GM12801 (cell line): ENCODE results near the gene CBLB.

Experiments used
- TF ChIP-seq, protein P1 (sequence below): IDR thresholded peaks from one replicate; pipeline ENCODE4 v1.5.1; 2011; ENCODE audit warnings: control low read depth; ENCODE audit not compliant: insufficient read length; ENCODE audit errors: extremely low read depth

The CBLB gene

DNA sequence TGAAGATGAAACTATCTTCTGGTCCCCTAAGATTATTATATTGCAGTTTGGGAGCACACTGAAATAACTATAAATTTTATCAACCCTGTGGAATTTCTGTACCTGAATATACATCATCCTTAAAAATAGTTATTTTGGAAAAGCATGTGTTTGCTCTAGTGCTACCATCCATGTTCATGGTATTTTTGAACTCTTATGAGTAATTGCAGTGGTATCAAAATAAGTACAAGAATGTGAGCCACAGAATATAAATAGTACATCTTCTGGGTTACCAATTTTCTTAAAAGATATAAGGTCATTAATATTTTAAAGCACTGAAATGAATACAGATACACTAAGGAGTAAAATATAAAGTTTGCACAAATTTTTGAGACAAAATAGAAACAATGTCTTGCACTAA, 206.5 kb downstream of the CBLB start:
- TF ChIP-seq, protein P1, sequence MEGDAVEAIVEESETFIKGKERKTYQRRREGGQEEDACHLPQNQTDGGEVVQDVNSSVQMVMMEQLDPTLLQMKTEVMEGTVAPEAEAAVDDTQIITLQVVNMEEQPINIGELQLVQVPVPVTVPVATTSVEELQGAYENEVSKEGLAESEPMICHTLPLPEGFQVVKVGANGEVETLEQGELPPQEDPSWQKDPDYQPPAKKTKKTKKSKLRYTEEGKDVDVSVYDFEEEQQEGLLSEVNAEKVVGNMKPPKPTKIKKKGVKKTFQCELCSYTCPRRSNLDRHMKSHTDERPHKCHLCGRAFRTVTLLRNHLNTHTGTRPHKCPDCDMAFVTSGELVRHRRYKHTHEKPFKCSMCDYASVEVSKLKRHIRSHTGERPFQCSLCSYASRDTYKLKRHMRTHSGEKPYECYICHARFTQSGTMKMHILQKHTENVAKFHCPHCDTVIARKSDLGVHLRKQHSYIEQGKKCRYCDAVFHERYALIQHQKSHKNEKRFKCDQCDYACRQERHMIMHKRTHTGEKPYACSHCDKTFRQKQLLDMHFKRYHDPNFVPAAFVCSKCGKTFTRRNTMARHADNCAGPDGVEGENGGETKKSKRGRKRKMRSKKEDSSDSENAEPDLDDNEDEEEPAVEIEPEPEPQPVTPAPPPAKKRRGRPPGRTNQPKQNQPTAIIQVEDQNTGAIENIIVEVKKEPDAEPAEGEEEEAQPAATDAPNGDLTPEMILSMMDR: no peak

DNA sequence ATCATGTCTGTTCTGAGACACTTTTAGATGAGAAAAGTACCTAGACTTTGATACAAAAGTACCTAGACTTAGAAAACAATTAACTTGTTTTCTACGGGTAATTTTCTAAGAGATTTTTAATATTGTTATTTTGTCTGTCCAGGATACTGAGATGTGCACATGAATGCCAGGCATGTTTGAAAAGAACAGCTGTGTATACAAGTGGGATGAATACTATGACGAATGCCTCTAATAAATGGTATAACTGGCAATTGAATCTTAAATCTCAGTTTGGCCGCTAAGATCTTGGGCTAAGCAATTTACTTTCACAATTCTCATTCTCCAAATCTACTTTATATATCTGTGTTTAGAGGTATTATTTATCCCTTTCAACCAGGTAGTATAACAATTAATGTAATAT, 207.4 kb downstream of the CBLB start:
- TF ChIP-seq, protein P1: no peak

DNA sequence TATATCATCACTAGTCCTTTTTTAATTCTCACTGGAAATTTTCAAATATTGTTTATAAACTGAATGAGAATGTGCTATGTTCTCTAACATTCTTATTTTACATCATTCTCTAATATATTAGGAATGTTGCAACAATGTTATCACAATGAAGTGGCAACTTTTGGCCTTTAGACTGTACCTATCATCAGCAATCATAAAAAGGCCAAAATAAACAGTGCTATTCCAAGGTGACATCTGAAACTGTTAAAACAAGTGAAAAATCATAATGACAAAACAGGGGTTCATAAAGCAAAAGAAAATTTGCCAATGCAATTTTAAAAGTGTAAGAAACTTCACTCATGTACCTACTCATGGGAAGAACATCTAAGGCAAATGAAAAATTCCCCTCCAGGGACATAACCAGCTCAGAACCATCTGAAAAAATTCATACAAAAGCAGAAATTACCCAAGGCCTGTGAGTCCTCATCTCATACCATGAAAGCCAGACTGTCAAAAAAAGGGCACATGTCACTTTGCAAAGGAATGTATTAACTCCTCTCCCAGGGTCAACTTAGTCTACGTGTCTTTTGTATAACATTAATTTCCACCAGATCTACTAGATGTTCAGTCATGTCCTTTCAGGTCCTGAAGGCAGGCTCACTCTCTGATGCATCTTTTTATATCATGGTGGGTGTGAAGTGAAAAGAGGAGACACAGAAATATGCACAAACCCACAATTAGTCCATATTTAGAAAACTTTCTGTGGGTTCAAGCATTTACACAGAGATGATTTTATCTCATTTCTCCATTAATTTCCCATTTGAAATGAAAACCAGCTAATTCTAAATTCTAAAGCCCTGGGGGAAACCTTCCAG, 211.9 kb downstream of the CBLB start:
- TF ChIP-seq, protein P1: no peak

DNA sequence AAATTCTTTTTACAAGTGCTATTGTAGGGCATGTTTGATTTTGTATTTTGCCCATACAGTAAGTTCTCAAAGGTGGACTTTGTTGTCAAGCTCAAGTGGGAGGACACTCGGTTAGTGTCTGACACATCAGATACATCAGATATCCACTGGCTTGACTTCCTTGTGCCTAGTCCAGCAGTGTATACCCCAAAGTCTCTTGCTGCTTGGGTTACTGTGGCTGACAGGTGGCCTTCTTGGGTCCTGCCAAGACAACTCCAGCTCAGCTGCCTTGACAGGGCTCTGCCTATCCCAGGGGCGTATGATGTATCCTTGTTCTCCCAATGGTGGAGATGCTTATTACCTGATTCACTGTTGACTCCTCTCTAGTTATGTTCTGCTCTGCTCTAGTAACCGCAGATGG, 214.9 kb downstream of the CBLB start:
- TF ChIP-seq, protein P1: no peak

DNA sequence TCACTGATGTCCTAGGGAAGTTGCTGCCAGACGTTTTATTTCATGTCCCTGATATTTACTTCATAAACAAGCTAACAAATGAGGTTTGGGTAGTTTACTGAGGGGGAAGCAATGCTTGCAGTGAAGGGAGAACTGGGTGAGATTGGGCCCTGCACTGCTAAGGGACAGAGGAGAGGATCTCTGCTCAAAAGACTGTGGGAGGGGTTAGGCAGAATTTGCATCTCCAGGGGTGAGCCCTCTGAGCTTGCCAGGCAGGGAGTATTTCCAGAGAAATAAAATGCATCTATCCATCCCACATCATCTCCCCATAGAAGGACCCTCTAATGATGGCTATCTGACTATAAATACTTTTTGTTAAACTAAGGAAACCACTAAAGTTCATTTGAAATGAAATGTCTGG, 215.6 kb downstream of the CBLB start:
- TF ChIP-seq, protein P1: no peak

DNA sequence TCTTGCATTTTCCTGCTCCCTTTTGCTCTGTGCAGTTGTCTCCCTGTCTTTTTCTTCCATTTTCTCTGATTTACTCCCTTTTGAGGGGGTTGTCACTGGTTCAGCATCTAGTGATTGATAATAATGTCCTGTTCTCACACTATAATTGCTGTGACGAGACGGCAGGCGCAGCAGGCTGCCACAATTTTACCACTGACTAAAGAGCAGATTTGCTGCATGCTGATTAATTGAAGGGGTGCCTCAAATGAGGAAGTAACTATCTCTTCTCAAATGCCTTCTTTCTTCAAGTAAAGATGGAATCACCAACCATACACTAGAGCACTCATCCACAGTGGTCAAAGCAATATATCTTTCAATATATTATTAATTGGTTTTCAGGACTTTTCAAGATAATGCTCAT, 219.3 kb downstream of the CBLB start:
- TF ChIP-seq, protein P1: no peak

DNA sequence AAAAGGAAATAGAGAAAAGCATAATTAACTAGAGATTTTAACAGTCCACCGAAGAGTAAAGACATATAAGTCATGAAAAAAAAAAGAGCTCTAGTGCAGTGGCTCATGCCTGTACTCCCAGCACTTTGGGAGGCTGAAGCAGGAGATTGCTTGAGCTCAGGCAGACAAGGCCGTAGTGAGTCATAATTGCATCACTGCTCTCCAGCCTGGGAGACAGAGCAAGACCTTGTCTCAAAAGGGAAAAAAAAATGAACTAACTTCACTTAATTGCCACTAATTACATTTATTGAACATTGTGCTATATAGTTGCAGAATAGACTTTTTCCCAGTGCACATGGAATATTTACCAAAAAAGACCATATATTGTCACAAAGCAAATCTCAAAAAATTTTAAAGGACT, 221.8 kb downstream of the CBLB start:
- TF ChIP-seq, protein P1: no peak
